ENCODE measurements around the gene TGFB2. TPM values are rescaled to one million over a fixed set of nuclear protein-coding genes. Genes with fewer than 3 reads are reported as not detected.

Gene TGFB2
- total and polyA plus RNA-seq, 2 experiments from 2014 or later, result 0.31 to 1.4 TPM

DNA sequence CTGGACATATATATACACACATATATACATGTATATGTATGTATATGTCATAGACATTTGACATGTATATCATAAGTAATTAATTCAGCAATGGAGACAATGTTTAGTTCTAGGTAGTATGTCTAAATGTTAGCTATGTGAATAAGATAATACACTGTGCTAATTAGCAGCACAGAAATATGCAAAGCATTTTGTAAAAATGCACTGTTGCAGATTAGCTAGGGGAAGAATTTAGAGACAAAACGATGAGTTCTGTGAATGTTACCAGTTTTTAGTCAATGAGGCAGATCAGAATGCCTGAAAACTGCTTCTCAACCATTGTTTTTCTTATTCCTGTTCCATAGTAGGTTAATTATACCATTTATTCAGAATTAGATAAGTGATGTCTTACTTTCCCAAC is 86.3 kb downstream of the TGFB2 start:
- Histone ChIP-seq H3K27me3 (ENCODE audit: insufficient read depth) (no peaks in the 10 kb centered on the region), H4K20me1 (replicated peaks; ENCODE audit: insufficient read depth) (no peaks in the 10 kb centered on the region), H3K4me3 (no peak overlapping the region), H3K4me2 (no peak overlapping the region), H3K27ac (ENCODE audit: low read depth) (no peak overlapping the region), H3K79me2 (replicated peaks; ENCODE audit: insufficient read depth) (no peaks in the 10 kb centered on the region), H2AFZ (no peak overlapping the region), H3K4me1 (ENCODE audit: insufficient read depth) (no peaks in the 10 kb centered on the region), H3K9me2 (ENCODE audit: insufficient read depth) (0 out of 2 replicates have a peak, but pooled peaks cover 3% of the 10 kb centered on the region), H3K36me3 (ENCODE audit: insufficient read depth) (no peaks in the 10 kb centered on the region), H3F3A (replicated peaks; ENCODE audit: low read depth) (no peaks in the 10 kb centered on the region)
- no peak overlapping the region for H3K4me3 Mint-ChIP-seq
- DNase-seq (ENCODE audit: low spot score) (no peak), ATAC-seq (no peak)
- H3K36me3 Mint-ChIP-seq (ENCODE audit: low read depth), result no peaks in the 10 kb centered on the region
- H3K4me1 Mint-ChIP-seq, result no peaks in the 10 kb centered on the region
- no peak overlapping the region for H3K27ac Mint-ChIP-seq
- TF ChIP-seq, protein P1, sequence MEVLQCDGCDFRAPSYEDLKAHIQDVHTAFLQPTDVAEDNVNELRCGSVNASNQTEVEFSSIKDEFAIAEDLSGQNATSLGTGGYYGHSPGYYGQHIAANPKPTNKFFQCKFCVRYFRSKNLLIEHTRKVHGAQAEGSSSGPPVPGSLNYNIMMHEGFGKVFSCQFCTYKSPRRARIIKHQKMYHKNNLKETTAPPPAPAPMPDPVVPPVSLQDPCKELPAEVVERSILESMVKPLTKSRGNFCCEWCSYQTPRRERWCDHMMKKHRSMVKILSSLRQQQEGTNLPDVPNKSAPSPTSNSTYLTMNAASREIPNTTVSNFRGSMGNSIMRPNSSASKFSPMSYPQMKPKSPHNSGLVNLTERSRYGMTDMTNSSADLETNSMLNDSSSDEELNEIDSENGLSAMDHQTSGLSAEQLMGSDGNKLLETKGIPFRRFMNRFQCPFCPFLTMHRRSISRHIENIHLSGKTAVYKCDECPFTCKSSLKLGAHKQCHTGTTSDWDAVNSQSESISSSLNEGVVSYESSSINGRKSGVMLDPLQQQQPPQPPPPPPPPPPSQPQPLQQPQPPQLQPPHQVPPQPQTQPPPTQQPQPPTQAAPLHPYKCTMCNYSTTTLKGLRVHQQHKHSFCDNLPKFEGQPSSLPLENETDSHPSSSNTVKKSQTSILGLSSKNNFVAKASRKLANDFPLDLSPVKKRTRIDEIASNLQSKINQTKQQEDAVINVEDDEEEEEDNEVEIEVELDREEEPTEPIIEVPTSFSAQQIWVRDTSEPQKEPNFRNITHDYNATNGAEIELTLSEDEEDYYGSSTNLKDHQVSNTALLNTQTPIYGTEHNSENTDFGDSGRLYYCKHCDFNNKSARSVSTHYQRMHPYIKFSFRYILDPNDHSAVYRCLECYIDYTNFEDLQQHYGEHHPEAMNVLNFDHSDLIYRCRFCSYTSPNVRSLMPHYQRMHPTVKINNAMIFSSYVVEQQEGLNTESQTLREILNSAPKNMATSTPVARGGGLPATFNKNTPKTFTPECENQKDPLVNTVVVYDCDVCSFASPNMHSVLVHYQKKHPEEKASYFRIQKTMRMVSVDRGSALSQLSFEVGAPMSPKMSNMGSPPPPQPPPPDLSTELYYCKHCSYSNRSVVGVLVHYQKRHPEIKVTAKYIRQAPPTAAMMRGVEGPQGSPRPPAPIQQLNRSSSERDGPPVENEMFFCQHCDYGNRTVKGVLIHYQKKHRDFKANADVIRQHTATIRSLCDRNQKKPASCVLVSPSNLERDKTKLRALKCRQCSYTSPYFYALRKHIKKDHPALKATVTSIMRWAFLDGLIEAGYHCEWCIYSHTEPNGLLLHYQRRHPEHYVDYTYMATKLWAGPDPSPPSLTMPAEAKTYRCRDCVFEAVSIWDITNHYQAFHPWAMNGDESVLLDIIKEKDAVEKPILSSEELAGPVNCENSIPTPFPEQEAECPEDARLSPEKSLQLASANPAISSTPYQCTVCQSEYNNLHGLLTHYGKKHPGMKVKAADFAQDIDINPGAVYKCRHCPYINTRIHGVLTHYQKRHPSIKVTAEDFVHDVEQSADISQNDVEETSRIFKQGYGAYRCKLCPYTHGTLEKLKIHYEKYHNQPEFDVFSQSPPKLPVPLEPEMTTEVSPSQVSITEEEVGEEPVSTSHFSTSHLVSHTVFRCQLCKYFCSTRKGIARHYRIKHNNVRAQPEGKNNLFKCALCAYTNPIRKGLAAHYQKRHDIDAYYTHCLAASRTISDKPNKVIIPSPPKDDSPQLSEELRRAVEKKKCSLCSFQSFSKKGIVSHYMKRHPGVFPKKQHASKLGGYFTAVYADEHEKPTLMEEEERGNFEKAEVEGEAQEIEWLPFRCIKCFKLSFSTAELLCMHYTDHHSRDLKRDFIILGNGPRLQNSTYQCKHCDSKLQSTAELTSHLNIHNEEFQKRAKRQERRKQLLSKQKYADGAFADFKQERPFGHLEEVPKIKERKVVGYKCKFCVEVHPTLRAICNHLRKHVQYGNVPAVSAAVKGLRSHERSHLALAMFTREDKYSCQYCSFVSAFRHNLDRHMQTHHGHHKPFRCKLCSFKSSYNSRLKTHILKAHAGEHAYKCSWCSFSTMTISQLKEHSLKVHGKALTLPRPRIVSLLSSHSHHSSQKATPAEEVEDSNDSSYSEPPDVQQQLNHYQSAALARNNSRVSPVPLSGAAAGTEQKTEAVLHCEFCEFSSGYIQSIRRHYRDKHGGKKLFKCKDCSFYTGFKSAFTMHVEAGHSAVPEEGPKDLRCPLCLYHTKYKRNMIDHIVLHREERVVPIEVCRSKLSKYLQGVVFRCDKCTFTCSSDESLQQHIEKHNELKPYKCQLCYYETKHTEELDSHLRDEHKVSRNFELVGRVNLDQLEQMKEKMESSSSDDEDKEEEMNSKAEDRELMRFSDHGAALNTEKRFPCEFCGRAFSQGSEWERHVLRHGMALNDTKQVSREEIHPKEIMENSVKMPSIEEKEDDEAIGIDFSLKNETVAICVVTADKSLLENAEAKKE (CRISPR knock-in tag; IDR thresholded peaks at IDR 0.05), result no peak
- TF ChIP-seq EZH2phosphoT487 (IDR thresholded peaks at IDR 0.05; ENCODE audit: unreplicated experiment), result no peak
- TF ChIP-seq STAT1 (IDR thresholded peaks at IDR 0.05; ENCODE audit: unreplicated experiment), result no peak
- no peak for TF ChIP-seq JUNB (IDR thresholded peaks at IDR 0.05; ENCODE audit: unreplicated experiment)
- no peak for TF ChIP-seq ZNF114 (CRISPR knock-in tag; IDR thresholded peaks at IDR 0.05)
- TF ChIP-seq, protein P2, sequence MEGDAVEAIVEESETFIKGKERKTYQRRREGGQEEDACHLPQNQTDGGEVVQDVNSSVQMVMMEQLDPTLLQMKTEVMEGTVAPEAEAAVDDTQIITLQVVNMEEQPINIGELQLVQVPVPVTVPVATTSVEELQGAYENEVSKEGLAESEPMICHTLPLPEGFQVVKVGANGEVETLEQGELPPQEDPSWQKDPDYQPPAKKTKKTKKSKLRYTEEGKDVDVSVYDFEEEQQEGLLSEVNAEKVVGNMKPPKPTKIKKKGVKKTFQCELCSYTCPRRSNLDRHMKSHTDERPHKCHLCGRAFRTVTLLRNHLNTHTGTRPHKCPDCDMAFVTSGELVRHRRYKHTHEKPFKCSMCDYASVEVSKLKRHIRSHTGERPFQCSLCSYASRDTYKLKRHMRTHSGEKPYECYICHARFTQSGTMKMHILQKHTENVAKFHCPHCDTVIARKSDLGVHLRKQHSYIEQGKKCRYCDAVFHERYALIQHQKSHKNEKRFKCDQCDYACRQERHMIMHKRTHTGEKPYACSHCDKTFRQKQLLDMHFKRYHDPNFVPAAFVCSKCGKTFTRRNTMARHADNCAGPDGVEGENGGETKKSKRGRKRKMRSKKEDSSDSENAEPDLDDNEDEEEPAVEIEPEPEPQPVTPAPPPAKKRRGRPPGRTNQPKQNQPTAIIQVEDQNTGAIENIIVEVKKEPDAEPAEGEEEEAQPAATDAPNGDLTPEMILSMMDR (conservative IDR thresholded peaks at IDR 0.05; ENCODE audit: low read depth in 2 of 2), result no peak
- no peak for TF ChIP-seq CREB1 (CRISPR knock-in tag; IDR thresholded peaks at IDR 0.05; ENCODE audit: low read depth)
- TF ChIP-seq NANOG (IDR thresholded peaks at IDR 0.05; ENCODE audit: borderline replicate concordance), result no peak
- no peak for TF ChIP-seq POLR2AphosphoS5 (IDR thresholded peaks at IDR 0.05; ENCODE audit: low read depth)
- no peak for TF ChIP-seq EZH2 (IDR thresholded peaks at IDR 0.05; ENCODE audit: low read depth, unreplicated experiment)
- TF ChIP-seq, protein P3, sequence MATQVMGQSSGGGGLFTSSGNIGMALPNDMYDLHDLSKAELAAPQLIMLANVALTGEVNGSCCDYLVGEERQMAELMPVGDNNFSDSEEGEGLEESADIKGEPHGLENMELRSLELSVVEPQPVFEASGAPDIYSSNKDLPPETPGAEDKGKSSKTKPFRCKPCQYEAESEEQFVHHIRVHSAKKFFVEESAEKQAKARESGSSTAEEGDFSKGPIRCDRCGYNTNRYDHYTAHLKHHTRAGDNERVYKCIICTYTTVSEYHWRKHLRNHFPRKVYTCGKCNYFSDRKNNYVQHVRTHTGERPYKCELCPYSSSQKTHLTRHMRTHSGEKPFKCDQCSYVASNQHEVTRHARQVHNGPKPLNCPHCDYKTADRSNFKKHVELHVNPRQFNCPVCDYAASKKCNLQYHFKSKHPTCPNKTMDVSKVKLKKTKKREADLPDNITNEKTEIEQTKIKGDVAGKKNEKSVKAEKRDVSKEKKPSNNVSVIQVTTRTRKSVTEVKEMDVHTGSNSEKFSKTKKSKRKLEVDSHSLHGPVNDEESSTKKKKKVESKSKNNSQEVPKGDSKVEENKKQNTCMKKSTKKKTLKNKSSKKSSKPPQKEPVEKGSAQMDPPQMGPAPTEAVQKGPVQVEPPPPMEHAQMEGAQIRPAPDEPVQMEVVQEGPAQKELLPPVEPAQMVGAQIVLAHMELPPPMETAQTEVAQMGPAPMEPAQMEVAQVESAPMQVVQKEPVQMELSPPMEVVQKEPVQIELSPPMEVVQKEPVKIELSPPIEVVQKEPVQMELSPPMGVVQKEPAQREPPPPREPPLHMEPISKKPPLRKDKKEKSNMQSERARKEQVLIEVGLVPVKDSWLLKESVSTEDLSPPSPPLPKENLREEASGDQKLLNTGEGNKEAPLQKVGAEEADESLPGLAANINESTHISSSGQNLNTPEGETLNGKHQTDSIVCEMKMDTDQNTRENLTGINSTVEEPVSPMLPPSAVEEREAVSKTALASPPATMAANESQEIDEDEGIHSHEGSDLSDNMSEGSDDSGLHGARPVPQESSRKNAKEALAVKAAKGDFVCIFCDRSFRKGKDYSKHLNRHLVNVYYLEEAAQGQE (IDR thresholded peaks at IDR 0.05; ENCODE audit: unreplicated experiment), result no peak
- TF ChIP-seq, protein P4, sequence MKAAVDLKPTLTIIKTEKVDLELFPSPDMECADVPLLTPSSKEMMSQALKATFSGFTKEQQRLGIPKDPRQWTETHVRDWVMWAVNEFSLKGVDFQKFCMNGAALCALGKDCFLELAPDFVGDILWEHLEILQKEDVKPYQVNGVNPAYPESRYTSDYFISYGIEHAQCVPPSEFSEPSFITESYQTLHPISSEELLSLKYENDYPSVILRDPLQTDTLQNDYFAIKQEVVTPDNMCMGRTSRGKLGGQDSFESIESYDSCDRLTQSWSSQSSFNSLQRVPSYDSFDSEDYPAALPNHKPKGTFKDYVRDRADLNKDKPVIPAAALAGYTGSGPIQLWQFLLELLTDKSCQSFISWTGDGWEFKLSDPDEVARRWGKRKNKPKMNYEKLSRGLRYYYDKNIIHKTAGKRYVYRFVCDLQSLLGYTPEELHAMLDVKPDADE (IDR thresholded peaks at IDR 0.05), result no peak
- no peak for TF ChIP-seq ZNF331 (CRISPR knock-in tag; IDR thresholded peaks at IDR 0.05; ENCODE audit: low read depth)
- H3K27me3 Mint-ChIP-seq (ENCODE audit: insufficient read depth, low read depth, poor library complexity), result no peaks in the 10 kb centered on the region
- H3K9me3 Mint-ChIP-seq, result no peaks in the 10 kb centered on the region

Measured in GM23338 (cell line).